Neural crest cell (in vitro differentiated cells): ENCODE measurements around the gene MPZL3. TPM values are rescaled to one million over a fixed set of nuclear protein-coding genes. Genes with fewer than 3 reads are reported as not detected.
"Not testable (repeated sequence)": the region's sequence is repeated elsewhere in the genome, so short reads cannot be mapped to it uniquely, and the experiment has no call there.

Experiments
- DNase-seq: peaks from one replicate; pipeline ENCODE4 v3.0.0; 2021; ENCODE audit warnings: low read depth, mixed read lengths, low spot score
- H3K27ac Mint-ChIP-seq: one replicate; pipeline ENCODE4 v1.8.0; 2021; ENCODE audit warnings: mild to moderate bottlenecking, mixed read lengths; ENCODE audit not compliant: unreplicated experiment
- H3K27me3 Mint-ChIP-seq: 2 replicates; pipeline ENCODE4 v1.8.0; 2021; ENCODE audit warnings: low read depth, mild to moderate bottlenecking, mixed read lengths
- H3K36me3 Mint-ChIP-seq: 2 replicates; pipeline ENCODE4 v1.8.0; 2021; ENCODE audit warnings: low read depth, mild to moderate bottlenecking, mixed read lengths
- H3K4me1 Mint-ChIP-seq: 2 replicates; pipeline ENCODE4 v1.8.0; 2021; ENCODE audit warnings: mixed read lengths
- H3K4me3 Mint-ChIP-seq: one replicate; pipeline ENCODE4 v1.8.0; 2021; ENCODE audit warnings: mild to moderate bottlenecking, mixed read lengths
- H3K9me3 Mint-ChIP-seq: 2 replicates; pipeline ENCODE4 v1.8.0; 2021; ENCODE audit warnings: mixed read lengths
- total RNA-seq: library from RNA; stranded (reverse); gene quantifications from 2 replicates; pipeline ENCODE4 v1.2.1, GENCODE V29; 2021
- TF ChIP-seq, protein P1 (sequence below): fragments of 200-600 bp; sonication (generic); conservative IDR thresholded peaks from 2 replicates; pipeline ENCODE4 v1.5.0; 2021; ENCODE audit warnings: antibody characterized with exemption, mild to moderate bottlenecking

The MPZL3 gene
- total RNA-seq, 1 donor from 2014 or later: 0.35 TPM

DNA sequence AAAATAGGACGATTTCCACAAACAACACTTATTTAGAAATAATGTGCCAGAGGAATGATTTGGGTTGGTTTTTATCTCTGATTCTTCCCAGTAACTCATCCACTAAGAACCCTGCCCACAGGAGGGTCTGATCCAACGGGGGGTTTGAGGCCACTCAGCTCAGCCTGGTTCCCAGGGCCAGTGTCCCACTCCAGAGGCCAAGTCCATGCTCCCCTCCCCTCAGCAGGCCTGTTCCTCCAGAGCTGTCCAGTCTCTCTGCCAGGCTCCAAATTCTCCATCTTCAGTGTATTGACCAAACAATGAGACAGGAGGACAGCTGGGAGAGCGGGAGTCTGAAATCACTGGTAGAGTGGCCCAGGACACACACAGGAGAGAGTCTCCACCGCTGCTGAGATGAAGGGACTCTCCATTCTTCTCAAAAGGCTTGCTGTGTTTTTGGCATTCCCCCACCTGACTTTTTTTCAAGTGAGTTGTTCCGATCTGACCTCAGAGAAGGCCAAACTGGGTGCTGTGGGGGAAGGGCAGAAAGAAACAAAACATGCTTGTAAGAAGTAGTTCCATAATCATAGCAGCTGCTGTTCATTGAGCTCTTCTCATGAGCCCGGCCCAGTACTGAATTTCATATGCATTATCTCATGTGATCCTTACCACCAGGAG lies 58.1 kb downstream of the MPZL3 start:
- no peak for DNase-seq
- TF ChIP-seq, protein P1, sequence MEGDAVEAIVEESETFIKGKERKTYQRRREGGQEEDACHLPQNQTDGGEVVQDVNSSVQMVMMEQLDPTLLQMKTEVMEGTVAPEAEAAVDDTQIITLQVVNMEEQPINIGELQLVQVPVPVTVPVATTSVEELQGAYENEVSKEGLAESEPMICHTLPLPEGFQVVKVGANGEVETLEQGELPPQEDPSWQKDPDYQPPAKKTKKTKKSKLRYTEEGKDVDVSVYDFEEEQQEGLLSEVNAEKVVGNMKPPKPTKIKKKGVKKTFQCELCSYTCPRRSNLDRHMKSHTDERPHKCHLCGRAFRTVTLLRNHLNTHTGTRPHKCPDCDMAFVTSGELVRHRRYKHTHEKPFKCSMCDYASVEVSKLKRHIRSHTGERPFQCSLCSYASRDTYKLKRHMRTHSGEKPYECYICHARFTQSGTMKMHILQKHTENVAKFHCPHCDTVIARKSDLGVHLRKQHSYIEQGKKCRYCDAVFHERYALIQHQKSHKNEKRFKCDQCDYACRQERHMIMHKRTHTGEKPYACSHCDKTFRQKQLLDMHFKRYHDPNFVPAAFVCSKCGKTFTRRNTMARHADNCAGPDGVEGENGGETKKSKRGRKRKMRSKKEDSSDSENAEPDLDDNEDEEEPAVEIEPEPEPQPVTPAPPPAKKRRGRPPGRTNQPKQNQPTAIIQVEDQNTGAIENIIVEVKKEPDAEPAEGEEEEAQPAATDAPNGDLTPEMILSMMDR: no peak
- H3K9me3 Mint-ChIP-seq: peaks cover 2% of the 10 kb centered on the region
- no peak overlapping the region for H3K4me3 Mint-ChIP-seq
- H3K36me3 Mint-ChIP-seq: no peaks in the 10 kb centered on the region
- peaks cover 9% of the 10 kb centered on the region for H3K4me1 Mint-ChIP-seq
- peaks cover 22% of the 10 kb centered on the region for H3K27me3 Mint-ChIP-seq
- H3K27ac Mint-ChIP-seq: no peak overlapping the region

DNA sequence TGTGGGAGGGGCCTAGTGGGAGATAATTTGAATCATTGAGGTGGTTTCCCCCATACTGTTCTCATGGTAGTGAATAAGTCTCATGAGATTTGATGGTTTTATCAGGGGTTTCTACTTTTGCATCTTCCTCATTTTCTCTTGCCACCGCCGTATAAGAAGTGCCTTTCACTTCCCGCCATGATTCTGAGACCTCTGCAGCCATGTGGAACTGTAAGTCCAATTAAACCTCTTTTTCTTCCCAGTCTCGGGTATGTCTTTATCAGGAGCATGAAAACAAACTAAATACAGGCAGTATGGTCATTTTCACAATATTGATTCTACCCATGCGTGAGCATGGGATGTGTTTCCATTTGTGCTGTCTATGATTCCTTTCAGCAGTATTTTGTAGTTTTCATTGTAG lies 59.3 kb downstream of the MPZL3 start:
- H3K36me3 Mint-ChIP-seq, H3K4me1 Mint-ChIP-seq, H3K9me3 Mint-ChIP-seq, H3K27ac Mint-ChIP-seq, DNase-seq, H3K4me3 Mint-ChIP-seq: not testable (repeated sequence)
- H3K27me3 Mint-ChIP-seq: peaks cover 30% of the 10 kb centered on the region

DNA sequence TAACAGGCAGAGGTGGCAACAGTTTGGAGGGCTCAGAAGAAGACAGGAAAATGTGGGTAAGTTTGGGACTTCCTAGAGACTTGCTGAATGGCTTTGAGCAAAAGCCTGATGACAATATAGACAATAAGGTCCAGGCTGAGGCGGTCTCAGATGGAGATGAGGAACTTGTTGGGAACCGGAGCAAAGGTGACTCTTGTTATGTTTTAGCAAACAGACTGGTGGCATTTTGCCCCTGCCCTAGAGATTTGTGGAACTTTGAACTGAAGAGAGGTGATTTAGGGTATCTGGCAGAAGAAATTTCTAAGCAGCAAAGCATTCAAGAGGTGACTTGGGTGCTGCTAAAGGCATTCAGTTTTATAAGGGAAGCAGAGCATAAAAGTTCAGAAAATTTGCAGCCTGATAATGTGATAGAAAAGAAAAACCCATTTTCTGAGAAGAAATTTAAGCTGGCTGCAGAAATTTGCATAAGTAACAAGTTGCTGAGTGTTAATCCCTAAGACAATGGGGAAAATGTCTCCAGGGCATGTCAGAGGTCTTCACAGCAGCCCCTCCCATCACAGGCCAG lies 61.1 kb downstream of the MPZL3 start:
- not testable (repeated sequence) for H3K27ac Mint-ChIP-seq, H3K36me3 Mint-ChIP-seq, H3K4me1 Mint-ChIP-seq, H3K9me3 Mint-ChIP-seq, H3K4me3 Mint-ChIP-seq, DNase-seq
- H3K27me3 Mint-ChIP-seq: peaks cover 40% of the 10 kb centered on the region

DNA sequence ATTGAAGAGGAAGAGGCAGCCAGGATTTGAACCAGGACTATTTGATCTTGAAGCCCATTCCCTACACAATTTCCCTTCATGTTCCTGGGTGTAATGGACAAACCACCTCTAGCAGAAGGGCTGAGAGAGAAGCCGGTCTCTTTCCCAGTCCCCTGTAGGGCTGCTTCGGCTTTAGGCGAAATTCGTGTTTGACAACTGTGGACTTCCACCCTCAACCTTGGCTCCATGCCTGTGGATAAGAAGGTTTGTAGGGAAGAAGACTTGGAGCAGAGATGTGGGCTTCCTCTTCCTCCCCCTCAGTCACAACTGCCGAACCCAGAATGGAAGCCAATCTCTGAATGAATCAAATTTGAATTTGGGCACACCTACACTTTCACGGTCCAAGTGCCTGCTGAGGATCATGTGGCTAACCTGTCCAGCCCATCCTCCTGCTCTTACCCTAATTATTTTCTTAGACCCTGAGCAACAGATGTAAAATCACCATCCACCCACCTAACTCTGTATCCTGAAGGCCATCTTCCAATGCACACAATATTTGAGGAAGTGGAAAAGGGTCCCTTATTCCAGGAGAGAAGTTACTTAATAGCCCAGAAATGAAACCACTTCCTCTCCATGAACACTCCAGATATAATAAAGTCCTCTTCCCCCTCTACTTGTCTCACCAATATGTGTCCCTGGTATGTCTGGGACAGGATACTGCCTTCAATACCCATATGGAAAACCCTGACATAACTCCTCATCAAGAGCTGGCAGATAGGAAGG lies 65.6 kb downstream of the MPZL3 start:
- Mint-ChIP-seq H3K4me1 (no peaks in the 10 kb centered on the region), H3K27me3 (peaks cover 52% of the 10 kb centered on the region), H3K9me3 (no peaks in the 10 kb centered on the region), H3K36me3 (no peaks in the 10 kb centered on the region), H3K4me3 (no peak overlapping the region), H3K27ac (no peak overlapping the region)
- TF ChIP-seq, protein P1: no peak
- no peak for DNase-seq

- Mint-ChIP-seq H3K4me1 (peaks cover 8% of the 10 kb centered on the region), H3K9me3 (no peaks in the 10 kb centered on the region), H3K36me3 (no peaks in the 10 kb centered on the region), H3K27ac (no peak overlapping the region), H3K27me3 (peaks cover 45% of the 10 kb centered on the region), H3K4me3 (no peak overlapping the region)
- DNase-seq: no peak
- TF ChIP-seq, protein P1: no peak
Observed at GRCh38 chr11:118184784-118185579, 67.2 kb downstream of the MPZL3 start.

DNA sequence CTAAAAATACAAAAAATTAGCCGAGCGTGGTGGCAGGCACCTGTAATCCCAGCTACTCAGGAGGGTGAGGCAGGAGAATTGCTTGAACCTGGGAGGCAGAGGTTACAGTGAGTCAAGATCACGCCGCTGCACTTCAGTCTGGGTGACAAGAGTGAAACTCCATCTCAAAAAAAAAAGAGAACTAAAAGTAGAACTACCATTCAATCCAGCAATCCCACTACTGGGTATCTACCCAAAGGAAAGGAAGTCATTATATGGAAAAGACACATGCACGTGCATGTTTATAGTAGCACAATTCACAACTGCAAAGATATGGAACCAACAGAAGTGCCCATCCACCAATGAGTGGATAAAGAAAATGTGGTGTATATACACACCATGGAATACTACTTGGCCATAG lies 68.5 kb downstream of the MPZL3 start:
- Mint-ChIP-seq H3K27me3 (peaks cover 33% of the 10 kb centered on the region), H3K4me1 (peaks cover 12% of the 10 kb centered on the region)
- H3K36me3 Mint-ChIP-seq, H3K4me3 Mint-ChIP-seq, DNase-seq, H3K9me3 Mint-ChIP-seq, H3K27ac Mint-ChIP-seq: not testable (repeated sequence)
